ENCODE data around the gene RAB9A.
"Not testable (repeated sequence)": the region's sequence is repeated elsewhere in the genome, so short reads cannot be mapped to it uniquely, and the experiment has no call there.

The RAB9A gene

GRCh38 chrX:13673016-13673415 is 15.9 kb upstream of the RAB9A start:
- no peak overlapping the region for H3K4me3 ChIP-seq (ENCODE audit: low read depth, low read length)
- no peak for DNase-seq (ENCODE audit: low read depth)
- no peak for TF ChIP-seq MAX (IDR thresholded peaks at IDR 0.05; ENCODE audit: low read depth, low read length)

GRCh38 chrX:13676885-13677284 is 12.0 kb upstream of the RAB9A start:
- TF ChIP-seq CTCF (IDR thresholded peaks at IDR 0.05; ENCODE audit: low read depth, low read length) (no peak), MAX (IDR thresholded peaks at IDR 0.05; ENCODE audit: low read depth, low read length) (no peak), MYC (IDR thresholded peaks at IDR 0.05; ENCODE audit: low read depth, low read length) (no peak), POLR2A (IDR thresholded peaks at IDR 0.05; ENCODE audit: extremely low read depth, insufficient read length) (no peak)
- no peak for DNase-seq (ENCODE audit: low read depth)
- H3K4me3 ChIP-seq (ENCODE audit: low read depth, low read length): no peak overlapping the region

GRCh38 chrX:13679700-13680099 is 9.2 kb upstream of the RAB9A start:
- DNase-seq (ENCODE audit: low read depth); H3K4me3 ChIP-seq (ENCODE audit: low read depth, low read length): not testable (repeated sequence)

GRCh38 chrX:13681595-13681994 is 7.3 kb upstream of the RAB9A start:
- H3K4me3 ChIP-seq (ENCODE audit: low read depth, low read length): no peak overlapping the region
- TF ChIP-seq MYC (IDR thresholded peaks at IDR 0.05; ENCODE audit: low read depth, low read length): no peak
- no peak for DNase-seq (ENCODE audit: low read depth)

GRCh38 chrX:13684361-13684760 is 4.6 kb upstream of the RAB9A start:
- DNase-seq (ENCODE audit: low read depth): no peak
- TF ChIP-seq MAX (IDR thresholded peaks at IDR 0.05; ENCODE audit: low read depth, low read length) (no peak), CTCF (IDR thresholded peaks at IDR 0.05; ENCODE audit: low read depth, low read length) (no peak)
- H3K4me3 ChIP-seq (ENCODE audit: low read depth, low read length): no peak overlapping the region

- no peak overlapping the region for H3K4me3 ChIP-seq (ENCODE audit: low read depth, low read length)
- DNase-seq (ENCODE audit: low read depth): no peak
- TF ChIP-seq MAX (IDR thresholded peaks at IDR 0.05; ENCODE audit: low read depth, low read length): no peak
- no peak for TF ChIP-seq MYC (IDR thresholded peaks at IDR 0.05; ENCODE audit: low read depth, low read length)
- TF ChIP-seq CTCF (IDR thresholded peaks at IDR 0.05; ENCODE audit: low read depth, low read length): no peak
- TF ChIP-seq POLR2A (IDR thresholded peaks at IDR 0.05; ENCODE audit: extremely low read depth, insufficient read length): no peak
These were observed 3.7 kb upstream of the RAB9A start for GRCh38 chrX:13685126-13685763.

GRCh38 chrX:13687203-13687602 is 1.7 kb upstream of the RAB9A start:
- no peak overlapping the region for H3K4me3 ChIP-seq (ENCODE audit: low read depth, low read length)
- TF ChIP-seq MAX (IDR thresholded peaks at IDR 0.05; ENCODE audit: low read depth, low read length): no peak
- no peak for TF ChIP-seq MYC (IDR thresholded peaks at IDR 0.05; ENCODE audit: low read depth, low read length)
- TF ChIP-seq CTCF (IDR thresholded peaks at IDR 0.05; ENCODE audit: low read depth, low read length): no peak
- TF ChIP-seq POLR2A (IDR thresholded peaks at IDR 0.05; ENCODE audit: extremely low read depth, insufficient read length): no peak
- DNase-seq (ENCODE audit: low read depth): no peak
